ENCODE results near the gene PCNX2. TPM values are rescaled to one million over a fixed set of nuclear protein-coding genes. Genes with fewer than 3 reads are reported as not detected.

PCNX2 gene
- total RNA-seq, 2 donors from 2014 or later: 12.9 to 16.8 TPM

DNA sequence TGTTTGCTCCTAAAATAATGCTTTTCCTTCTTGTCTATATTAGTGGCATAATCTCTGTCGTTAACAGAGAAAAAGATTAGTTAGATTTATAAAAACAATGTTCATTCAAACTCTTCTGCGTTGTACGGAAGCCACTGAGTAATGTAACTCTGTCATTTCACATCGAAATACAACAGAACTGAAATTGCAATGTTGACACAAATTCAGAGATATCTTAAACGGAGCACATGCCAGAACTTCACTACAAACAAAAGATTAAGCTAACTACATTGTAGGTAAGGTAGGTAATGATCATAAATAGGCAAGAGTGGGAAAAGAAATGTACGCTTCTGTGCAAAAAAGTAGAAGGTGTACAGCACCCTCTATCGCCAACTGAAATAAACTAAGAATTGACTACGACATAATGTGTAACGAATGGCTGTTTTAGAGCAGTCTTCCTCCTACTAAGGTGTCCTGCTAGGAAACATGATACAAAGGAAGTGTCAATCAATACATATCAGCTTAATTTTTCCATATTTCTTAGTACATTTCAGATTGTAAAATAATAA is 56.6 kb downstream of the PCNX2 start:
- intact Hi-C loops (cut with DNase I): no loop called here
- no peak for DNase-seq (ENCODE audit: low spot score)

GRCh38 chr1:233237647-233238046 is 57.9 kb downstream of the PCNX2 start:
- DNase-seq (ENCODE audit: low spot score): no peak
- intact Hi-C loops (cut with DNase I): no loop called here

- DNase-seq (ENCODE audit: low spot score): no peak
- intact Hi-C loops (cut with DNase I): no loop called here
These were observed 62.0 kb downstream of the PCNX2 start for GRCh38 chr1:233233508-233234040.

DNA sequence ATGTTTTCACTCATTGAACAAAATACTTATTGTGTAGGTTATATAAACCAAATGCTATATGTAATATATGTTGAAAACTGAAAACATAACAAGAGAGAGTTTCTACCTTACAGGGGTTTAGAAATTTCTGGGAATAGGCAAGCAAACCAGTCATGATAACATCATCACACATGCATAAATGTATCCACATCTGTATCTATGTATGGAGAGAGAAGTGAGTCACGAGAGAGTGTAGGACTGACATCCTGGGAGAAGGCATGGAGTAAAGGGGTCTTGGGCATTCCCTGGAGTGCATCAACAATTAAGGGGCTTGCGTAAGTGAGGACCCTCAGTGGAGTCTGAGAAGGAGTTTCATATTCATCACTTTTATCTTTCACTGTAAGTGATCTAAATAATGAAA is 65.5 kb downstream of the PCNX2 start:
- intact Hi-C loops (cut with DNase I): no loop called here
- no peak for DNase-seq (ENCODE audit: low spot score)

- no peak for DNase-seq (ENCODE audit: low spot score)
- intact Hi-C loops (cut with DNase I): no loop called here
These were observed 66.2 kb downstream of the PCNX2 start for GRCh38 chr1:233229288-233229687.

DNA sequence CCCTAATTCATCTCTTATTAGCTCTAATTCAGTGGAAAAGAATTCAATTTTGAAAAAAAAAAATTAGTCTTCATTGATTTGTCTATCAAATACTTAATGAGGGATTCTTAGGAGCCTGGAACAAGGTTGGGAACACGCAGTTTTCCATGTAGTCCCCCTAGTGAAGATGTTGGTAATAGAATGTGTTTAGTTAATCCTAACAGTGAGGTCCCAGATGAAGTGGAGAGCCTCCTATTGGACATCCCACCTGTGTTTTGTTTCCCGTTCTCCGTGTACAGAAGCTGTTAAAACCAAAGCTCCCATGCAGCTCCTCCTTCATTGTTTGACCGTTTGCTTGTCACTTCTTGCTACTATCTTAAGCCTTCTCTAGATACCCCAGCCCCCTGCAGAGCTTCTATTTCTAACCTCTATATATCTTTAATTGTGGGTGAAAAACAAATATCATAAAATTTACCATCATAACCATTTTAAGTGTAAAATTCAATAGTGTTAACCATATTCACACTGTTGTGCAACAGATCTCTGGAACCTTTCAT is 67.5 kb downstream of the PCNX2 start:
- intact Hi-C loops (cut with DNase I): no loop called here
- DNase-seq (ENCODE audit: low spot score): no peak

GRCh38 chr1:233224311-233224710 is 71.2 kb downstream of the PCNX2 start:
- DNase-seq (ENCODE audit: low spot score): no peak
- intact Hi-C loops (cut with DNase I): no loop called here

DNA sequence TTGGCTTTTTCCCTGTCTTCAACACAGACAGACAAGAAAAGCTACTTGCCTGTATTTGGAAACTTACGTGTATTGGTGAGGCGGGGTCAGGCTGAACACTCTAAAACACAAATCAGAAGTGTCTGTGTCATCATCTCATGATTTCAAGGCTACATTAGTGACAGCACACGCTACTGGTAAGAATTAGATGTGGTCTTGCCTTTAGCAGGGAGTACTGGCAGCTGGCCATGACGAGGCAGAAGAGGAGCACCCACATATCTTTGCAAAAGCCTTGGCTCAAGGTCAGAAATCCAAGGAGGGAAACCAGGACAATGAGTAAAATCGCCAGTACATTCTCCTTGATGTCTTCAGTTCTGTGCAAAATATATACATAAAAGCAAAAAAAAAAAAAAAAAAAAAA is 77.7 kb downstream of the PCNX2 start:
- intact Hi-C loops (cut with DNase I): no loop called here
- no peak for DNase-seq (ENCODE audit: low spot score)

DNA sequence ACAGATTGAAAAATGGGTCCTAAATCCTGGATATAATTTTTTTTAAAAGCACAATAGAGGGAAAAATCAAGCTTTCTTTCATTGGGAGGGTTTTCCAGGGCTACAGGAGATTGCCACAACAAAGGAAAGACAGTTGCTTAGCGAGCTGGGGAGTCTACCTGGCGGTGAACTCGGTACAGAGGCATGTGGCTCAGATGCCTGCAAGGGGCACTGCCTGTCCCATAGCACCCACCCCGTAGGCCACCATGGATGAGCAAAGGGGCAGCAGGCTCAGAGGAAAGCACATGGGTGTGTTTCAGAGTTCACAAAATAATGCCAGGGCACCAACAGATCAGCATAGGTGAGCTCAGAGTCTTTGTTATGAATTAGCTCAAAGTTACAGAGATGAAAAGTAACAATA is 79.5 kb downstream of the PCNX2 start:
- no peak for DNase-seq (ENCODE audit: low spot score)
- intact Hi-C loops (cut with DNase I): no loop called here

DNA sequence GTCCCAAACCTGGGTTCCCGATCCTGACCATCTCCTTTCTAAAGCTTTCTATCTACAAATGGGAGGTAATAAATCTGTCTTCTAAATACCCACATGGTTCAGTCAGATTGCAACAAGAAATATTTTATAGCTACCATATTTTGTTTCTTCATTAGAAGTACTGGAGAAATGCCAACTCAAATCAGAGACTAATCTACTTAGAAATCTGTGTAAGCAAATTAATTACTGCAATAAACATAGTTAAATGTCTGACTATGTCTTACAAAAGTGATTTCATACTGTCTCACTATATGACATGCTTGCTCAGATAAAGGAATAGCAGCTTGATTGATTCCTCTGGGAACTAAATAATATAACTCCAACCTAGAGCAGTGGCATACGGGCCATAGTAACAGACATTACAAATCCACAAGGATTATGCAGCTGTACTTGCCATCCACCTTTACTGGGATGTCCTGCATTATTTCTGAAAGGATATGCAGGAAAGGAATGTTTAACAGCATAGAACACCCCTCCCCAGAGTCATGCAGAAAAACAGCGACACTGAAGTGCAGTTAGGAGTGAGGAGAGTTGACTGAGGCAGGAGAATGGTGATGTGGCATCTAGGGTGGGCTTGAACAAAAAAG is 80.3 kb downstream of the PCNX2 start:
- intact Hi-C loops (cut with DNase I): no loop called here
- no peak for DNase-seq (ENCODE audit: low spot score)

DNA sequence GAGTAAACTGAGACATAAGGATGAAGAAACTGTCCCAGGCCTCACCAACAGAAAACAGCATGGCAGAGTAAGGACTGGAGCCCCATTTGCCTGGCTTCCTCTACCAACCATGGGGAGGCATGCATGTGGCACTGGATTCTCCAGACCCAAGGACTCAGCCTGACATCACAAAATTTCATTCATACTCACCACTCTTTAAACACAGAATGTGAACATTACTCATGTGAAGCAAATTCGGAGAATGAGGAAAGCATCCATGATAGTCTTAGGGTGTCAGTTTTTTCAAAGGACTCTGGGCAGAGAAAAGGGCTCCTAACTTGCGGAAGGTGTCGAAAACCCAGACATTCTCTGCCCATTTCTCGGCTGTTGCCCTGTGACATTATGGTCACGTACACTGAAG is 83.9 kb downstream of the PCNX2 start:
- no peak for DNase-seq (ENCODE audit: low spot score)

GRCh38 chr1:233211106-233211505 is 84.4 kb downstream of the PCNX2 start:
- intact Hi-C loops (cut with DNase I): no loop called here
- DNase-seq (ENCODE audit: low spot score): no peak

More for the DNA sequence above, 83.9 kb downstream of the PCNX2 start:
- intact Hi-C loops (cut with DNase I): no loop called here

DNA sequence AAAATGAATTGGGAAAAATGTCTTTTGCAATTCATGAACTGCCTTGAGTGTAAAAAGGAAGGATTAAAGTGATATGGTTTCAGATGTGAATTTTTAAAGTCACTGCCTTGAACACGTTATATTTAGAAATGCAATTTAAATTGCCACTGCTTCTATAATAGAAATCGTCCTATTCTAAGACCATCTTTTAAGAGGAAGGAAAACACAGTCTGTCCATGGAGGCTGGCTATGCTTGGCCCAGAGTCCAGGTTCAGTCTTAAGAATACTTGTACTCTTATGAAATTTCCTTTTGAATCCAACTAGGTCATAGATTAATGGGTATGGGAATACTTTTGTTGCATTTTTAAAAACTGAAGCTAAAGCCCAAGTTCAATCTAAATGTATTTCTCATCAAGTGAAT is 86.0 kb downstream of the PCNX2 start:
- intact Hi-C loops (cut with DNase I): no loop called here
- DNase-seq (ENCODE audit: low spot score): no peak

DNA sequence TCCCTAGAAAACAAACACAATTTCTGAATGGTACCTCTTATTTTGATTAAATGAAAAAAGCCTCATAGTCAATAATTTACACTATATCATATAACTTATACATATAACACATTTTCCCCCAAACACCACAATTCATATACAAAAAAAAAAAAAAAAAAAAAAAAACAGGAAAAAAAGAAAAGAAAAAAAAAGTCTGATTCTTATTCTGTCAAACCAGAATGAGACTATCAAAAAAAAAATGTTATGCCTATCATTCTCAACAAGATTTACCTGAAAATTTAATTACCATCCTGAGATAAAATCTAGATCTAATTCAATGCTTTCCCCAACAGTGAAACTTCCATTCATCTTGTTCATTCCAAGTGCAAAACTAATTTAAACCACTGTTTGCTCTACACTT is 86.8 kb downstream of the PCNX2 start:
- DNase-seq (ENCODE audit: low spot score): no peak
- intact Hi-C loops (cut with DNase I): no loop called here

- intact Hi-C loops (cut with DNase I): no loop called here
- no peak for DNase-seq (ENCODE audit: low spot score)
These were observed 97.6 kb downstream of the PCNX2 start for GRCh38 chr1:233197940-233198339.

DNA sequence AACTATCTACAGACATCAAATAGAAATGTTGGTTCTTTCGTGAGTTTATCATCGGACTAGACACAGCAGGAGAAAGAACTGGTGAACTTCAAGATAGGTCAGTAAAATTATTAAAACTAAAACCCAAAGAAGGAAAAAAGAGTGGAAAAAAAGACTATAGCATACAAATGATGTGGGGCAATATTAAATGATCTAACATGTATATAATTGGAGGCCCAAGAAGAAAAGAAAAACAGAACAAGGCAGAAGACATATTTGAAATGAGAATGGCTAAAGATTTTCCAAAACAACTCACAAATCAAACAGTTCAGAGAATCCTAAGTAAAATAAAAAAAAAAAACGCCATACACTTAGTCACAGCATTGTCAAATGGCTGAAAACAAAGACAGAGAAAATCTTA is 101.8 kb downstream of the PCNX2 start:
- intact Hi-C loops (cut with DNase I): no loop called here
- DNase-seq (ENCODE audit: low spot score): no peak

GRCh38 chr1:233190987-233191386 is 104.5 kb downstream of the PCNX2 start:
- DNase-seq (ENCODE audit: low spot score): no peak
- intact Hi-C loops (cut with DNase I): no loop called here

DNA sequence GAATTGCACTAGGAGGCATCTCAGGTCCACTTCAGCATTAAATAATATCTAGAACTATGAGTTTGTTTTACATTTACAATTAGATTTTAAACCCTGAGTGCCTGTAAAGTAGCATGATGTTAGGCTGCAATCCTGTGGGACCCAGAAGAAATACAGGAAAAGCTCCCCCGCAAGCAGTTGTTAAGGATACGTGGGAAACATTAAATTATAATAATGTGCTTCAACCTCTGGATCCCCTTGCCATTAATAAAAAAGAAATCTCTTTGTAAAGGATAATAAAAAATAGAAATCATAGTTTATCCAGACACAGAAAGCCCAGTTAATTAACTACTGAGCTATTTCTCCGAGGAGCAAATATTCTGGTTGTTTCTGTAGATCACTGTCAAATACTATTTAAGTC is 106.0 kb downstream of the PCNX2 start:
- intact Hi-C loops (cut with DNase I): no loop called here
- no peak for DNase-seq (ENCODE audit: low spot score)

DNA sequence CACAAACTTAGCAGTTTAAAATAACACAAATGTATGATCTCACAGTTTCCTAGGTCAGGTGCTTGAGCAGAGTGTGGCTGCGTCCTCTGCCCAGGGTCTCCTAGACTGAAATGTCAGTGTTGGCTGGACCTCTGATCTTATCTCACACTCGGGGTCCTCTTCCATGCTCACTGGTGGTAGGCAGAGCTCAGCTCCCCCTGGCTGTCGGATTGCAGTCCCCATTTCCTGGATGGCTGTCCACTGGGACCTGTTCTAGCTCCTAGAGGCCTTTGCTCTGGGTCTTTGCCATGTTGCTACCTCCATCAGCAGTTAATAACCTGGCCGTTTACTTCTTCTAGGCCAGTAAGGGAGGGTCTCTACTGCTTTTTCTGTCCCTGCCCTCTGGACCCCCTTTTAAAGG is 107.5 kb downstream of the PCNX2 start:
- intact Hi-C loops (cut with DNase I): no loop called here

GRCh38 chr1:233183226-233184020 is 112.1 kb downstream of the PCNX2 start:
- DNase-seq (ENCODE audit: low spot score): no peak
- intact Hi-C loops (cut with DNase I): no loop called here

More for the DNA sequence above, 107.5 kb downstream of the PCNX2 start:
- no peak for DNase-seq (ENCODE audit: low spot score)

All from posterior vena cava (tissue), 2 donors.